GM23338 (cell line): ENCODE data around the gene EHD4. TPM values are rescaled to one million over a fixed set of nuclear protein-coding genes. Genes with fewer than 3 reads are reported as not detected.

Experiments
- ATAC-seq: fragments of 200-7000 bp; cut with Tn5 transposase; 3 replicates; pipeline ENCODE4 v1.9.1; 2020
- DNase-seq: peaks from one replicate; pipeline ENCODE4 v3.0.0-alpha.2; 2015; ENCODE audit warnings: low spot score
- H2AFZ ChIP-seq: fragments of 200-600 bp; sonication (generic); 2 replicates; pipeline ENCODE4 v1.8.0; 2016; ENCODE audit warnings: antibody characterized with exemption, mild to moderate bottlenecking, moderate library complexity
- H3F3A ChIP-seq: fragments of 200-600 bp; sonication (generic); replicated peaks from 2 replicates; pipeline ENCODE4 v1.8.0; 2017; ENCODE audit warnings: antibody characterized with exemption, mixed run types, low read depth
- H3K27ac ChIP-seq: fragments of 200-600 bp; sonication (generic); 2 replicates; pipeline ENCODE4 v1.6.1; 2016; ENCODE audit warnings: low read depth
- H3K27me3 ChIP-seq: fragments of 200-600 bp; sonication (generic); 2 replicates; pipeline ENCODE4 v1.8.0; 2016; ENCODE audit warnings: mild to moderate bottlenecking, mixed run types, moderate library complexity; ENCODE audit not compliant: insufficient read depth
- H3K36me3 ChIP-seq: fragments of 200-600 bp; sonication (generic); 2 replicates; pipeline ENCODE4 v1.8.0; 2016; ENCODE audit warnings: mild to moderate bottlenecking; ENCODE audit not compliant: insufficient read depth
- H3K4me1 ChIP-seq: fragments of 200-600 bp; sonication (generic); 2 replicates; pipeline ENCODE4 v1.8.0; 2016; ENCODE audit warnings: mild to moderate bottlenecking, moderate library complexity; ENCODE audit not compliant: insufficient read depth
- H3K4me2 ChIP-seq: fragments of 200-600 bp; sonication (generic); 2 replicates; pipeline ENCODE4 v1.7.1; 2017; ENCODE audit warnings: mixed run types
- H3K4me3 ChIP-seq: fragments of 200-600 bp; sonication (generic); 2 replicates; pipeline ENCODE4 v1.6.1; 2016; ENCODE audit warnings: mixed run types
- H3K79me2 ChIP-seq: fragments of 200-600 bp; sonication (generic); replicated peaks from 2 replicates; pipeline ENCODE4 v1.8.0; 2017; ENCODE audit warnings: mild to moderate bottlenecking; ENCODE audit not compliant: insufficient read depth
- H3K9me2 ChIP-seq: fragments of 200-600 bp; sonication (generic); 2 replicates; pipeline ENCODE4 v1.8.0; 2017; ENCODE audit not compliant: insufficient read depth
- H4K20me1 ChIP-seq: fragments of 200-600 bp; sonication (generic); replicated peaks from 2 replicates; pipeline ENCODE4 v1.8.0; 2017; ENCODE audit warnings: mild to moderate bottlenecking; ENCODE audit not compliant: insufficient read depth
- H3K27ac Mint-ChIP-seq: 2 replicates; pipeline ENCODE4 v1.8.0; 2020; ENCODE audit warnings: inconsistent platforms, mild to moderate bottlenecking, moderate library complexity, mixed read lengths
- H3K27me3 Mint-ChIP-seq: 3 replicates; pipeline ENCODE4 v1.8.0; 2022; ENCODE audit warnings: low read depth, mild to moderate bottlenecking, moderate library complexity, mixed read lengths, inconsistent platforms; ENCODE audit not compliant: insufficient read depth, poor library complexity
- H3K36me3 Mint-ChIP-seq: 3 replicates; pipeline ENCODE4 v1.8.0; 2021; ENCODE audit warnings: low read depth, mild to moderate bottlenecking, inconsistent platforms, moderate library complexity, mixed read lengths
- H3K4me1 Mint-ChIP-seq: 3 replicates; pipeline ENCODE4 v1.8.0; 2020; ENCODE audit warnings: mild to moderate bottlenecking, inconsistent platforms, mixed read lengths
- H3K4me3 Mint-ChIP-seq: 3 replicates; pipeline ENCODE4 v1.8.0; 2021; ENCODE audit warnings: moderate library complexity, mild to moderate bottlenecking, inconsistent platforms, mixed read lengths
- H3K9me3 Mint-ChIP-seq: 3 replicates; pipeline ENCODE4 v1.8.0; 2020; ENCODE audit warnings: moderate library complexity, mild to moderate bottlenecking, inconsistent platforms, mixed read lengths
- CREB1 ChIP-seq: fragments of 250-450 bp; sonication (Bioruptor Pico); IDR thresholded peaks from 2 replicates; pipeline ENCODE4 v1.5.0; 2020; ENCODE audit warnings: low read depth, mild to moderate bottlenecking, moderate library complexity
- POLR2AphosphoS5 ChIP-seq: IDR thresholded peaks from 2 replicates; pipeline ENCODE4 v1.6.1; 2016; ENCODE audit warnings: antibody characterized with exemption, low read depth
- STAT1 ChIP-seq: IDR thresholded peaks from one replicate; pipeline ENCODE4 v1.6.1; 2016; ENCODE audit warnings: antibody characterized with exemption; ENCODE audit not compliant: unreplicated experiment
- ZNF114 ChIP-seq: fragments of 250-450 bp; sonication (Bioruptor Pico); IDR thresholded peaks from 2 replicates; pipeline ENCODE4 v1.5.0; 2020; ENCODE audit warnings: mild to moderate bottlenecking, moderate library complexity
- ZNF331 ChIP-seq: fragments of 250-450 bp; sonication (Bioruptor Pico); IDR thresholded peaks from 2 replicates; pipeline ENCODE4 v1.5.0; 2020; ENCODE audit warnings: low read depth, mild to moderate bottlenecking, moderate library complexity
- polyA plus RNA-seq: library from polyadenylated mRNA; unstranded; fragments of >200 nt; fragmentation: Nextera tagmentation; extraction: Ambion mirVana; gene quantifications from 2 replicates; pipeline ENCODE4 v1.2.1, GENCODE V29; 2016
- total RNA-seq: library from RNA; depleted of rRNA; stranded (reverse); fragments of >200 nt; shearing (Covaris generic); gene quantifications from 2 replicates; pipeline ENCODE4 v1.2.3, GENCODE V29; 2014
- TF ChIP-seq, protein P1 (sequence below): fragments of 250-450 bp; sonication (Bioruptor Pico); IDR thresholded peaks from 2 replicates; pipeline ENCODE4 v1.5.0; 2020; ENCODE audit warnings: mild to moderate bottlenecking, moderate library complexity
- TF ChIP-seq, protein P2 (sequence below), 2 experiments: fragments of 200-600 bp in 1 of 2; sonication (generic) in 1 of 2; conservative IDR thresholded peaks; 2 replicates each; pipeline versions ENCODE4 v1.5.1 to v1.6.1; 2016 to 2017; ENCODE audit warnings: antibody characterized with exemption in 2 of 2, low read depth in 2 of 2, mild to moderate bottlenecking in 2 of 2, moderate library complexity in 1 of 2
- TF ChIP-seq, protein P3 (sequence below): IDR thresholded peaks from one replicate; pipeline ENCODE4 v1.6.1; 2018; ENCODE audit warnings: antibody characterized with exemption; ENCODE audit not compliant: unreplicated experiment

The EHD4 gene
- total and polyA plus RNA-seq, 2 experiments from 2014 or later = 13.0 to 31.0 TPM

DNA sequence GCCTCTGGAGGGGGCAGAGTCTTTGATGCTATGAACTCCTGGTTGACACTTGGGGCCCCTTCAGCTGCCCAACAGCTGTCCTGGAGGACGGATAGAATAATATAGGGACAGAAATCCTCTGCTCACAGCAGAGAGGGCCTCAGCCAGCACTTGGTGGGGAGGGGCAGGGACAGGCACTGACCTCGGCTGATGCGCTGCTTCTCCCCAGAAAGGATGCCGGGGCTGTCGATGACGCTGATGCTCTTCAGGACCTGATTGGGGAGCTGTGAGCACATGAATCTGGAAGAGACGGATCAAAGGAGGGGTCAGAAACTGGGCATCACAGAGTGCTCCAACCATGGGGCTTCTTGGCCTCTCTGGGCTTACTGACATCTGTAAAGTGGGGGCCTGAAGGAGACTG is 29.5 kb downstream of the EHD4 start:
- peaks cover 6% of the 10 kb centered on the region; the same call in 1 of the 2 replicates for H4K20me1 ChIP-seq
- H3K4me2 ChIP-seq = no peak overlapping the region
- no peak for DNase-seq

More for the DNA sequence above, 29.5 kb downstream of the EHD4 start:
- Mint-ChIP-seq H3K36me3 (peaks cover 19% of the 10 kb centered on the region), H3K4me3 (no peak overlapping the region), H3K9me3 (no peaks in the 10 kb centered on the region), H3K27ac (no peak overlapping the region), H3K4me1 (peaks cover 15% of the 10 kb centered on the region; the same call in 2 of the 3 replicates), H3K27me3 (peaks cover 1% of the 10 kb centered on the region)
- ATAC-seq = no peak
- Histone ChIP-seq H3K27ac (no peak overlapping the region), H3K36me3 (no peaks in the 10 kb centered on the region), H3K4me1 (no peaks in the 10 kb centered on the region; the same call in 1 of the 2 replicates), H3K9me2 (no peaks in the 10 kb centered on the region), H3K27me3 (no peaks in the 10 kb centered on the region), H3K79me2 (no peaks in the 10 kb centered on the region), H3F3A (no peaks in the 10 kb centered on the region), H3K4me3 (no peak overlapping the region), H2AFZ (no peak overlapping the region)
- TF ChIP-seq, protein P1, sequence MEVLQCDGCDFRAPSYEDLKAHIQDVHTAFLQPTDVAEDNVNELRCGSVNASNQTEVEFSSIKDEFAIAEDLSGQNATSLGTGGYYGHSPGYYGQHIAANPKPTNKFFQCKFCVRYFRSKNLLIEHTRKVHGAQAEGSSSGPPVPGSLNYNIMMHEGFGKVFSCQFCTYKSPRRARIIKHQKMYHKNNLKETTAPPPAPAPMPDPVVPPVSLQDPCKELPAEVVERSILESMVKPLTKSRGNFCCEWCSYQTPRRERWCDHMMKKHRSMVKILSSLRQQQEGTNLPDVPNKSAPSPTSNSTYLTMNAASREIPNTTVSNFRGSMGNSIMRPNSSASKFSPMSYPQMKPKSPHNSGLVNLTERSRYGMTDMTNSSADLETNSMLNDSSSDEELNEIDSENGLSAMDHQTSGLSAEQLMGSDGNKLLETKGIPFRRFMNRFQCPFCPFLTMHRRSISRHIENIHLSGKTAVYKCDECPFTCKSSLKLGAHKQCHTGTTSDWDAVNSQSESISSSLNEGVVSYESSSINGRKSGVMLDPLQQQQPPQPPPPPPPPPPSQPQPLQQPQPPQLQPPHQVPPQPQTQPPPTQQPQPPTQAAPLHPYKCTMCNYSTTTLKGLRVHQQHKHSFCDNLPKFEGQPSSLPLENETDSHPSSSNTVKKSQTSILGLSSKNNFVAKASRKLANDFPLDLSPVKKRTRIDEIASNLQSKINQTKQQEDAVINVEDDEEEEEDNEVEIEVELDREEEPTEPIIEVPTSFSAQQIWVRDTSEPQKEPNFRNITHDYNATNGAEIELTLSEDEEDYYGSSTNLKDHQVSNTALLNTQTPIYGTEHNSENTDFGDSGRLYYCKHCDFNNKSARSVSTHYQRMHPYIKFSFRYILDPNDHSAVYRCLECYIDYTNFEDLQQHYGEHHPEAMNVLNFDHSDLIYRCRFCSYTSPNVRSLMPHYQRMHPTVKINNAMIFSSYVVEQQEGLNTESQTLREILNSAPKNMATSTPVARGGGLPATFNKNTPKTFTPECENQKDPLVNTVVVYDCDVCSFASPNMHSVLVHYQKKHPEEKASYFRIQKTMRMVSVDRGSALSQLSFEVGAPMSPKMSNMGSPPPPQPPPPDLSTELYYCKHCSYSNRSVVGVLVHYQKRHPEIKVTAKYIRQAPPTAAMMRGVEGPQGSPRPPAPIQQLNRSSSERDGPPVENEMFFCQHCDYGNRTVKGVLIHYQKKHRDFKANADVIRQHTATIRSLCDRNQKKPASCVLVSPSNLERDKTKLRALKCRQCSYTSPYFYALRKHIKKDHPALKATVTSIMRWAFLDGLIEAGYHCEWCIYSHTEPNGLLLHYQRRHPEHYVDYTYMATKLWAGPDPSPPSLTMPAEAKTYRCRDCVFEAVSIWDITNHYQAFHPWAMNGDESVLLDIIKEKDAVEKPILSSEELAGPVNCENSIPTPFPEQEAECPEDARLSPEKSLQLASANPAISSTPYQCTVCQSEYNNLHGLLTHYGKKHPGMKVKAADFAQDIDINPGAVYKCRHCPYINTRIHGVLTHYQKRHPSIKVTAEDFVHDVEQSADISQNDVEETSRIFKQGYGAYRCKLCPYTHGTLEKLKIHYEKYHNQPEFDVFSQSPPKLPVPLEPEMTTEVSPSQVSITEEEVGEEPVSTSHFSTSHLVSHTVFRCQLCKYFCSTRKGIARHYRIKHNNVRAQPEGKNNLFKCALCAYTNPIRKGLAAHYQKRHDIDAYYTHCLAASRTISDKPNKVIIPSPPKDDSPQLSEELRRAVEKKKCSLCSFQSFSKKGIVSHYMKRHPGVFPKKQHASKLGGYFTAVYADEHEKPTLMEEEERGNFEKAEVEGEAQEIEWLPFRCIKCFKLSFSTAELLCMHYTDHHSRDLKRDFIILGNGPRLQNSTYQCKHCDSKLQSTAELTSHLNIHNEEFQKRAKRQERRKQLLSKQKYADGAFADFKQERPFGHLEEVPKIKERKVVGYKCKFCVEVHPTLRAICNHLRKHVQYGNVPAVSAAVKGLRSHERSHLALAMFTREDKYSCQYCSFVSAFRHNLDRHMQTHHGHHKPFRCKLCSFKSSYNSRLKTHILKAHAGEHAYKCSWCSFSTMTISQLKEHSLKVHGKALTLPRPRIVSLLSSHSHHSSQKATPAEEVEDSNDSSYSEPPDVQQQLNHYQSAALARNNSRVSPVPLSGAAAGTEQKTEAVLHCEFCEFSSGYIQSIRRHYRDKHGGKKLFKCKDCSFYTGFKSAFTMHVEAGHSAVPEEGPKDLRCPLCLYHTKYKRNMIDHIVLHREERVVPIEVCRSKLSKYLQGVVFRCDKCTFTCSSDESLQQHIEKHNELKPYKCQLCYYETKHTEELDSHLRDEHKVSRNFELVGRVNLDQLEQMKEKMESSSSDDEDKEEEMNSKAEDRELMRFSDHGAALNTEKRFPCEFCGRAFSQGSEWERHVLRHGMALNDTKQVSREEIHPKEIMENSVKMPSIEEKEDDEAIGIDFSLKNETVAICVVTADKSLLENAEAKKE (CRISPR knock-in tag) = no peak
- TF ChIP-seq STAT1 (no peak), CREB1 (CRISPR knock-in tag) (no peak), ZNF331 (no peak), ZNF114 (CRISPR knock-in tag) (no peak), POLR2AphosphoS5 (no peak)
- TF ChIP-seq, protein P2, sequence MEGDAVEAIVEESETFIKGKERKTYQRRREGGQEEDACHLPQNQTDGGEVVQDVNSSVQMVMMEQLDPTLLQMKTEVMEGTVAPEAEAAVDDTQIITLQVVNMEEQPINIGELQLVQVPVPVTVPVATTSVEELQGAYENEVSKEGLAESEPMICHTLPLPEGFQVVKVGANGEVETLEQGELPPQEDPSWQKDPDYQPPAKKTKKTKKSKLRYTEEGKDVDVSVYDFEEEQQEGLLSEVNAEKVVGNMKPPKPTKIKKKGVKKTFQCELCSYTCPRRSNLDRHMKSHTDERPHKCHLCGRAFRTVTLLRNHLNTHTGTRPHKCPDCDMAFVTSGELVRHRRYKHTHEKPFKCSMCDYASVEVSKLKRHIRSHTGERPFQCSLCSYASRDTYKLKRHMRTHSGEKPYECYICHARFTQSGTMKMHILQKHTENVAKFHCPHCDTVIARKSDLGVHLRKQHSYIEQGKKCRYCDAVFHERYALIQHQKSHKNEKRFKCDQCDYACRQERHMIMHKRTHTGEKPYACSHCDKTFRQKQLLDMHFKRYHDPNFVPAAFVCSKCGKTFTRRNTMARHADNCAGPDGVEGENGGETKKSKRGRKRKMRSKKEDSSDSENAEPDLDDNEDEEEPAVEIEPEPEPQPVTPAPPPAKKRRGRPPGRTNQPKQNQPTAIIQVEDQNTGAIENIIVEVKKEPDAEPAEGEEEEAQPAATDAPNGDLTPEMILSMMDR (conservative IDR thresholded peaks at IDR 0.05; ENCODE audit: low read depth in 2 of 2) = no peak
- TF ChIP-seq, protein P3, sequence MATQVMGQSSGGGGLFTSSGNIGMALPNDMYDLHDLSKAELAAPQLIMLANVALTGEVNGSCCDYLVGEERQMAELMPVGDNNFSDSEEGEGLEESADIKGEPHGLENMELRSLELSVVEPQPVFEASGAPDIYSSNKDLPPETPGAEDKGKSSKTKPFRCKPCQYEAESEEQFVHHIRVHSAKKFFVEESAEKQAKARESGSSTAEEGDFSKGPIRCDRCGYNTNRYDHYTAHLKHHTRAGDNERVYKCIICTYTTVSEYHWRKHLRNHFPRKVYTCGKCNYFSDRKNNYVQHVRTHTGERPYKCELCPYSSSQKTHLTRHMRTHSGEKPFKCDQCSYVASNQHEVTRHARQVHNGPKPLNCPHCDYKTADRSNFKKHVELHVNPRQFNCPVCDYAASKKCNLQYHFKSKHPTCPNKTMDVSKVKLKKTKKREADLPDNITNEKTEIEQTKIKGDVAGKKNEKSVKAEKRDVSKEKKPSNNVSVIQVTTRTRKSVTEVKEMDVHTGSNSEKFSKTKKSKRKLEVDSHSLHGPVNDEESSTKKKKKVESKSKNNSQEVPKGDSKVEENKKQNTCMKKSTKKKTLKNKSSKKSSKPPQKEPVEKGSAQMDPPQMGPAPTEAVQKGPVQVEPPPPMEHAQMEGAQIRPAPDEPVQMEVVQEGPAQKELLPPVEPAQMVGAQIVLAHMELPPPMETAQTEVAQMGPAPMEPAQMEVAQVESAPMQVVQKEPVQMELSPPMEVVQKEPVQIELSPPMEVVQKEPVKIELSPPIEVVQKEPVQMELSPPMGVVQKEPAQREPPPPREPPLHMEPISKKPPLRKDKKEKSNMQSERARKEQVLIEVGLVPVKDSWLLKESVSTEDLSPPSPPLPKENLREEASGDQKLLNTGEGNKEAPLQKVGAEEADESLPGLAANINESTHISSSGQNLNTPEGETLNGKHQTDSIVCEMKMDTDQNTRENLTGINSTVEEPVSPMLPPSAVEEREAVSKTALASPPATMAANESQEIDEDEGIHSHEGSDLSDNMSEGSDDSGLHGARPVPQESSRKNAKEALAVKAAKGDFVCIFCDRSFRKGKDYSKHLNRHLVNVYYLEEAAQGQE = no peak
